Measurements from ENCODE around the gene SAMD1. TPM values are rescaled to one million over a fixed set of nuclear protein-coding genes. Genes with fewer than 3 reads are reported as not detected.

Gene SAMD1
- total and polyA plus RNA-seq, 2 of the 13 experiments (the other 11 are each of a cell fraction or from before 2014, with no cell fraction given) = 17.5 to 45.0 TPM

- TF ChIP-seq SCMH1 (CRISPR knock-in tag; IDR thresholded peaks at IDR 0.05; ENCODE audit: borderline replicate concordance) (no peak), ARID4A (CRISPR knock-in tag; IDR thresholded peaks at IDR 0.05; ENCODE audit: borderline replicate concordance) (peak; percentile 97), THAP7 (CRISPR knock-in tag; IDR thresholded peaks at IDR 0.05) (peak; percentile 60; the same call in 1 of the 2 replicates), HOMEZ (CRISPR knock-in tag; IDR thresholded peaks at IDR 0.05; ENCODE audit: low read depth) (peak; percentile 66), ZNF343 (CRISPR knock-in tag; IDR thresholded peaks at IDR 0.05) (0 out of 2 replicates have a peak, but pooled peaks have one; percentile 10), LCORL (IDR thresholded peaks at IDR 0.05) (no peak), LCORL (CRISPR knock-in tag; IDR thresholded peaks at IDR 0.05) (peak; percentile 59), ZNF589 (CRISPR knock-in tag; conservative IDR thresholded peaks at IDR 0.05) (peak; percentile 90), ZNF281 (CRISPR knock-in tag; IDR thresholded peaks at IDR 0.05; ENCODE audit: borderline replicate concordance) (no peak), RNF219 (CRISPR knock-in tag; IDR thresholded peaks at IDR 0.05) (no peak), PATZ1 (CRISPR knock-in tag; IDR thresholded peaks at IDR 0.05) (no peak), HOXA7 (CRISPR knock-in tag; IDR thresholded peaks at IDR 0.05) (peak; percentile 75; the same call in 1 of the 2 replicates), ZNF30 (CRISPR knock-in tag; IDR thresholded peaks at IDR 0.05) (no peak; the same call in 1 of the 2 replicates), SIX4 (CRISPR knock-in tag; IDR thresholded peaks at IDR 0.05) (0 out of 2 replicates have a peak, but pooled peaks have one; percentile 8)
These were observed 46.1 kb upstream of the SAMD1 start, which contains the start of gene ASF1B (continued) for GRCh38 chr19:14136509-14137281.
